IMR-90 (cell line): ENCODE measurements around the gene GPR62. TPM values are rescaled to one million over a fixed set of nuclear protein-coding genes. Genes with fewer than 3 reads are reported as not detected.
A peak's percentile ranks its signal among the peaks of the same experiment; 100 is the strongest.

Source experiments
- ATAC-seq: fragments of 200-7000 bp; cut with Tn5 transposase; 2 replicates; pipeline ENCODE4 v1.9.1; 2020; ENCODE audit warnings: low read depth, mild to moderate bottlenecking, moderate library complexity
- BruUV-seq: library from RNA; stranded (reverse); fragments of 400-500 nt; replicated peaks from 2 replicates; lab custom pipeline; 2021; lab: Mats Ljungman, UMichigan
- CTCF ChIA-PET: fragments of 300-600 bp; formaldehyde crosslinking; extraction: SDS; loops from one replicate; lab custom pipeline; 2021; ENCODE audit warnings: antibody characterized with exemption; lab: Yijun Ruan, JAX
- POLR2A ChIA-PET: fragments of 300-600 bp; sonication (Branson Sonifier 250); formaldehyde crosslinking; loops from one replicate; lab custom pipeline; 2022; ENCODE audit warnings: antibody characterized with exemption; ENCODE audit not compliant: unreplicated experiment; lab: Charles Lee
- DNase-seq: peaks from one replicate; pipeline ENCODE4 v3.0.0; 2013
- H2AFZ ChIP-seq: replicated peaks from 2 replicates; pipeline ENCODE3; 2013; ENCODE audit warnings: low read length, mild to moderate bottlenecking; ENCODE audit not compliant: poor library complexity
- H2AK5ac ChIP-seq: 2 replicates; pipeline ENCODE4 v1.6.1; 2013; ENCODE audit warnings: low read depth, low read length, inconsistent platforms
- H2AK9ac ChIP-seq: replicated peaks from 2 replicates; pipeline ENCODE3; 2013; ENCODE audit warnings: mild to moderate bottlenecking, low read depth, low read length, moderate library complexity; ENCODE audit not compliant: poor library complexity
- H2BK120ac ChIP-seq: 2 replicates; pipeline ENCODE4 v1.6.1; 2013; ENCODE audit warnings: low read depth, low read length, inconsistent platforms
- H2BK15ac ChIP-seq: 3 replicates; pipeline ENCODE4 v1.6.1; 2013; ENCODE audit warnings: low read depth, low read length, inconsistent platforms
- H2BK20ac ChIP-seq: 2 replicates; pipeline ENCODE4 v1.6.1; 2013; ENCODE audit warnings: low read depth, mild to moderate bottlenecking, inconsistent platforms, low read length, moderate library complexity
- H2BK5ac ChIP-seq: 2 replicates; pipeline ENCODE4 v1.6.1; 2013; ENCODE audit warnings: mild to moderate bottlenecking, low read depth, low read length, inconsistent platforms; ENCODE audit not compliant: poor library complexity, severe bottlenecking
- H3K14ac ChIP-seq: replicated peaks from 2 replicates; pipeline ENCODE4 v1.6.1; 2013; ENCODE audit warnings: low read depth, low read length, inconsistent platforms
- H3K18ac ChIP-seq: 2 replicates; pipeline ENCODE4 v1.6.1; 2013; ENCODE audit warnings: low read depth, low read length, control low read depth
- H3K23ac ChIP-seq: 2 replicates; pipeline ENCODE4 v1.6.1; 2013; ENCODE audit warnings: low read depth, low read length, inconsistent platforms
- H3K27ac ChIP-seq: 2 replicates; pipeline ENCODE4 v1.5.1; 2013; ENCODE audit warnings: mild to moderate bottlenecking, control low read depth, low read length; ENCODE audit not compliant: insufficient read depth
- H3K27me3 ChIP-seq: 2 replicates; pipeline ENCODE4 v1.6.1; 2013; ENCODE audit warnings: low read length; ENCODE audit not compliant: control insufficient read depth, insufficient read depth
- H3K36me3 ChIP-seq: 2 replicates; pipeline ENCODE4 v1.6.1; 2013; ENCODE audit warnings: low read length, mixed read lengths; ENCODE audit not compliant: control insufficient read depth, insufficient read depth
- H3K4ac ChIP-seq: 2 replicates; pipeline ENCODE4 v1.6.1; 2013; ENCODE audit warnings: low read depth, low read length, inconsistent platforms
- H3K4me1 ChIP-seq: 2 replicates; pipeline ENCODE4 v1.6.1; 2013; ENCODE audit warnings: low read length, mixed read lengths; ENCODE audit not compliant: control insufficient read depth, insufficient read depth
- H3K4me2 ChIP-seq: 2 replicates; pipeline ENCODE4 v1.6.1; 2013; ENCODE audit warnings: low read depth, mild to moderate bottlenecking, control low read depth, low read length, moderate library complexity
- H3K4me3 ChIP-seq: 2 replicates; pipeline ENCODE4 v1.5.1; 2013; ENCODE audit warnings: low read depth, mild to moderate bottlenecking, control low read depth, low read length, moderate library complexity; ENCODE audit not compliant: insufficient read depth
- H3K56ac ChIP-seq: 2 replicates; pipeline ENCODE4 v1.6.1; 2013; ENCODE audit warnings: low read length, inconsistent platforms; ENCODE audit not compliant: insufficient read depth; ENCODE audit errors: extremely low read depth
- H3K79me1 ChIP-seq, 2 experiments: 2 replicates each; pipeline ENCODE4 v1.6.1; 2013; ENCODE audit warnings: low read length in 2 of 2, inconsistent platforms in 1 of 2, low read depth in 1 of 2
- H3K9ac ChIP-seq: 2 replicates; pipeline ENCODE4 v1.6.1; 2013; ENCODE audit warnings: low read depth, low read length, control low read depth
- H3K9me1 ChIP-seq: 2 replicates; pipeline ENCODE4 v1.6.1; 2013; ENCODE audit warnings: low read length, inconsistent platforms; ENCODE audit not compliant: insufficient read depth
- H3K9me3 ChIP-seq: 2 replicates; pipeline ENCODE4 v1.6.1; 2013; ENCODE audit warnings: low read length; ENCODE audit not compliant: control insufficient read depth, insufficient read depth
- H4K20me1 ChIP-seq: 2 replicates; pipeline ENCODE4 v1.6.1; 2013; ENCODE audit warnings: low read length, inconsistent platforms; ENCODE audit not compliant: insufficient read depth
- H4K5ac ChIP-seq: 2 replicates; pipeline ENCODE4 v1.6.1; 2013; ENCODE audit warnings: mild to moderate bottlenecking, low read depth, low read length, control low read depth
- H4K8ac ChIP-seq, 2 experiments: 2 replicates each; pipeline ENCODE4 v1.6.1; 2013; ENCODE audit warnings: low read depth in 2 of 2, low read length in 2 of 2, control low read depth in 1 of 2, inconsistent platforms in 1 of 2
- H4K91ac ChIP-seq: 2 replicates; pipeline ENCODE4 v1.6.1; 2013; ENCODE audit warnings: low read depth, low read length, inconsistent platforms; ENCODE audit not compliant: insufficient read depth
- BHLHE40 ChIP-seq: fragments of 150-350 bp; IDR thresholded peaks from 2 replicates; pipeline ENCODE4 v1.6.1; 2016; ENCODE audit warnings: mild to moderate bottlenecking, low read depth, low read length
- CEBPB ChIP-seq: IDR thresholded peaks from 2 replicates; pipeline ENCODE4 v1.6.1; 2012; ENCODE audit warnings: low read depth, low read length, improper control_type of control experiment
- CTCF ChIP-seq: conservative IDR thresholded peaks from 2 replicates; pipeline ENCODE4 v1.5.1; 2012; ENCODE audit warnings: mild to moderate bottlenecking, low read depth, low read length, improper control_type of control experiment
- ELK1 ChIP-seq: fragments of 150-350 bp; IDR thresholded peaks from 2 replicates; pipeline ENCODE4 v1.6.1; 2016; ENCODE audit warnings: low read depth, mild to moderate bottlenecking, low read length, moderate library complexity, borderline replicate concordance
- FOS ChIP-seq: fragments of 150-350 bp; IDR thresholded peaks from 2 replicates; pipeline ENCODE4 v1.6.1; 2016; ENCODE audit warnings: low read depth, low read length
- POLR2A ChIP-seq: IDR thresholded peaks from 2 replicates; pipeline ENCODE4 v1.6.1; 2012; ENCODE audit warnings: mild to moderate bottlenecking, low read depth, low read length
- RCOR1 ChIP-seq: IDR thresholded peaks from 2 replicates; pipeline ENCODE4 v1.6.1; 2012; ENCODE audit warnings: mild to moderate bottlenecking, low read length, improper control_type of control experiment; ENCODE audit not compliant: insufficient replicate concordance
- WGBS, 2 experiments: methylation state at CpG; one replicate each; pipeline versions ENCODE4 v1.1.5 to v1.1.7; 2013; ENCODE audit warnings: missing lambda C conversion rate in 2 of 2; ENCODE audit not compliant: insufficient read length in 1 of 2; ENCODE audit errors: extremely low coverage in 2 of 2; 5-methylcytosine and 5-hydroxymethylcytosine counted together
- dilution Hi-C: fragments of 300-500 bp; cut with HindIII; formaldehyde crosslinking; loops from one replicate; pipeline ENCODE4 v1.14.3; 2018; ENCODE audit warnings: low sequenced_read_pairs; ENCODE audit not compliant: unreplicated experiment
- in situ Hi-C: fragments of 300-500 bp; cut with MboI; formaldehyde crosslinking; loops from 3 replicates; pipeline ENCODE4 v1.14.3; 2019; ENCODE audit warnings: low sequenced_read_pairs, inconsistent platforms, mixed read lengths
- intact Hi-C: fragments of 100-400 bp; cut with micrococcal nuclease; formaldehyde crosslinking; loops from 2 replicates; pipeline ENCODE4 v1.10.0; 2022
- polyA plus RNA-seq, 3 experiments: library from polyadenylated mRNA; depleted of rRNA; stranded (reverse); fragments of >200 nt; gene quantifications; 2 replicates each; pipeline ENCODE4 v1.2.3, GENCODE V29; 2012; ENCODE audit warnings: low replicate concordance in 1 of 3
- total RNA-seq: library from RNA; depleted of rRNA; stranded (reverse); fragments of >200 nt; gene quantifications from 2 replicates; pipeline ENCODE4 v1.2.3, GENCODE V29; 2012

GPR62 gene
- total and polyA plus RNA-seq, 2 of the 4 experiments (the other 2 are of a cell fraction) = under 0.01 TPM; not detected in 1

- H3K27me3 ChIP-seq = no peaks in the 10 kb centered on the region
These were observed 27.2 kb downstream of the GPR62 start for GRCh38 chr3:51982352-51982837.

More at GRCh38 chr3:51982352-51982837, 27.2 kb downstream of the GPR62 start:
- DNase-seq (no peak), ATAC-seq (peak; percentile 10; the same call in 1 of the 2 replicates)
- Histone ChIP-seq H3K4me1 (peaks cover 11% of the 10 kb centered on the region), H3K18ac (peak overlapping the region; percentile 74), H3K36me3 (no peaks in the 10 kb centered on the region; the same call in 1 of the 2 replicates), H3K79me1 (peaks cover 5 to 44% of the 10 kb centered on the region in 2 experiments; a peak in 3 of 4 replicates), H3K4me2 (peak overlapping the region; percentile 97), H3K14ac (peak overlapping the region; percentile 87), H2BK15ac (peak overlapping the region; percentile 46; the same call in 1 of the 3 replicates), H3K56ac (peak overlapping the region; percentile 5; the same call in 1 of the 2 replicates), H3K9ac (peak overlapping the region; percentile 84), H3K4ac (peak overlapping the region; percentile 84), H4K20me1 (peaks cover 4% of the 10 kb centered on the region), H3K9me1 (peaks cover 7% of the 10 kb centered on the region), H2BK20ac (no peak overlapping the region), H2AK9ac (peak overlapping the region; percentile 91), H3K4me3 (peak overlapping the region; percentile 63), H4K8ac (peak overlapping the region; percentile 45 to 65), H4K91ac (peak overlapping the region; percentile 56), H2BK120ac (peak overlapping the region; percentile 6; the same call in 1 of the 2 replicates), H2AFZ (peak overlapping the region; percentile 85), H2BK5ac (peak overlapping the region; percentile 73), H3K23ac (peak overlapping the region; percentile 78; the same call in 1 of the 2 replicates), H2AK5ac (peak overlapping the region; percentile 97), H4K5ac (peak overlapping the region; percentile 80), H3K27ac (peak overlapping the region; percentile 90), H3K9me3 (no peaks in the 10 kb centered on the region)
- CTCF ChIA-PET = interaction anchor here (0.7 to 1.3 kb wide), 2 partner anchors 9 to 10 kb away, joined by 3 read pairs; partner anchors contain the start of gene ABHD14B
- intact Hi-C loops = loop anchor here (2.0 kb wide), 1 partner anchor 40 kb away; the partner anchor contains the start of gene PARP3
- BruUV-seq = no TSS peak
- in situ Hi-C loops = no loop called here
- dilution Hi-C loops = no loop called here
- POLR2A ChIA-PET = interaction anchor here (1.0 kb wide), 1 partner anchor 10 kb away, joined by 6 read pairs; no protein-coding TSS in a partner anchor
- no peak for TF ChIP-seq RCOR1
- TF ChIP-seq BHLHE40 = peak; percentile 77
- peak; percentile 41 for TF ChIP-seq CTCF
- TF ChIP-seq ELK1 = no peak
- TF ChIP-seq POLR2A = no peak
- no peak for TF ChIP-seq FOS
- TF ChIP-seq CEBPB = no peak
- WGBS, 2 experiments = no CpG with 5 or more reads among the region's 4 CpGs
